Chondrocyte (in vitro differentiated cells): ENCODE results near the gene SRRT. TPM values are rescaled to one million over a fixed set of nuclear protein-coding genes. Genes with fewer than 3 reads are reported as not detected.
A peak's percentile ranks its signal among the peaks of the same experiment; 100 is the strongest.

Experiments
- DNase-seq: peaks from one replicate; pipeline ENCODE4 v3.0.0; 2021; ENCODE audit warnings: mixed read lengths, low spot score
- H3K27ac Mint-ChIP-seq: one replicate; pipeline ENCODE4 v1.8.0; 2021; ENCODE audit warnings: mild to moderate bottlenecking, moderate library complexity, mixed read lengths; ENCODE audit not compliant: unreplicated experiment
- H3K27me3 Mint-ChIP-seq: 2 replicates; pipeline ENCODE4 v1.8.0; 2021; ENCODE audit warnings: low read depth, mixed read lengths
- H3K36me3 Mint-ChIP-seq: 2 replicates; pipeline ENCODE4 v1.8.0; 2021; ENCODE audit warnings: low read depth, mixed read lengths
- H3K4me1 Mint-ChIP-seq: 2 replicates; pipeline ENCODE4 v1.8.0; 2021; ENCODE audit warnings: low read depth, mild to moderate bottlenecking, mixed read lengths
- H3K4me3 Mint-ChIP-seq: one replicate; pipeline ENCODE4 v1.8.0; 2021; ENCODE audit warnings: mild to moderate bottlenecking, moderate library complexity, mixed read lengths; ENCODE audit not compliant: unreplicated experiment
- H3K9me3 Mint-ChIP-seq: 2 replicates; pipeline ENCODE4 v1.8.0; 2021; ENCODE audit warnings: low read depth, mixed read lengths
- CTCF ChIP-seq: fragments of 200-600 bp; sonication (generic); IDR thresholded peaks from 2 replicates; pipeline ENCODE4 v1.5.0; 2021; ENCODE audit warnings: antibody characterized with exemption, mild to moderate bottlenecking, moderate library complexity
- total RNA-seq: library from RNA; stranded (reverse); gene quantifications from 3 replicates; pipeline ENCODE4 v1.2.1, GENCODE V29; 2021

The SRRT gene
- total RNA-seq, 1 donor from 2014 or later: 105 TPM

GRCh38 chr7:100891568-100892247, 16.8 kb downstream of the SRRT start:
- Mint-ChIP-seq H3K9me3 (no peaks in the 10 kb centered on the region), H3K27ac (no peak overlapping the region), H3K36me3 (peaks cover 21% of the 10 kb centered on the region), H3K27me3 (peaks cover 7% of the 10 kb centered on the region), H3K4me1 (peaks cover 39% of the 10 kb centered on the region), H3K4me3 (peak overlapping the region; percentile 4)
- no peak for DNase-seq
- no peak for TF ChIP-seq CTCF

GRCh38 chr7:100892364-100893317, 17.7 kb downstream of the SRRT start:
- TF ChIP-seq CTCF: no peak
- no peak for DNase-seq
- Mint-ChIP-seq H3K27ac (no peak overlapping the region), H3K27me3 (peaks cover 9% of the 10 kb centered on the region), H3K4me3 (no peak overlapping the region), H3K36me3 (peaks cover 13% of the 10 kb centered on the region), H3K9me3 (no peaks in the 10 kb centered on the region), H3K4me1 (peaks cover 34% of the 10 kb centered on the region)

- H3K9me3 Mint-ChIP-seq: no peaks in the 10 kb centered on the region
- H3K36me3 Mint-ChIP-seq: peaks cover 6% of the 10 kb centered on the region
- peaks cover 26% of the 10 kb centered on the region for H3K4me1 Mint-ChIP-seq
- H3K4me3 Mint-ChIP-seq: no peak overlapping the region
- H3K27me3 Mint-ChIP-seq: peaks cover 13% of the 10 kb centered on the region
- DNase-seq: peak; percentile 93
- H3K27ac Mint-ChIP-seq: no peak overlapping the region
- no peak for TF ChIP-seq CTCF
Observed at GRCh38 chr7:100893318-100893895, 18.5 kb downstream of the SRRT start.

- peaks cover 13% of the 10 kb centered on the region for H3K27me3 Mint-ChIP-seq
- DNase-seq: no peak
- no peaks in the 10 kb centered on the region for H3K9me3 Mint-ChIP-seq
- peaks cover 4% of the 10 kb centered on the region for H3K36me3 Mint-ChIP-seq
- H3K4me3 Mint-ChIP-seq: peak overlapping the region; percentile 40
- H3K4me1 Mint-ChIP-seq: peaks cover 23% of the 10 kb centered on the region
- H3K27ac Mint-ChIP-seq: no peak overlapping the region
- no peak for TF ChIP-seq CTCF
Observed at GRCh38 chr7:100893910-100894721, 19.2 kb downstream of the SRRT start.
